HEK293 (cell line): ENCODE data around the gene SFXN3.
A peak's percentile ranks its signal among the peaks of the same experiment; 100 is the strongest.

ENCODE experiments used
- CTCF ChIA-PET: fragments of 350-600 bp; formaldehyde crosslinking; extraction: SDS; loops from one replicate; lab custom pipeline; 2021; ENCODE audit warnings: antibody characterized with exemption; lab: Yijun Ruan, JAX
- POLR2A ChIA-PET: fragments of 300-600 bp; formaldehyde crosslinking; extraction: SDS; loops from one replicate; lab custom pipeline; 2020; ENCODE audit warnings: antibody characterized with exemption, inconsistent platforms; lab: Yijun Ruan, JAX
- H3K27ac ChIP-seq: fragments of 200-500 bp; sonication (Bioruptor generic); 2 replicates; pipeline ENCODE4 v1.5.1; 2014; ENCODE audit warnings: low read depth, low read length, control low read depth, inconsistent platforms; ENCODE audit errors: extremely low read depth
- H3K36me3 ChIP-seq, 2 experiments: fragments of 200-500 bp in 1 of 2; sonication (Bioruptor generic) in 1 of 2; 1 replicate in 1 of 2; 2 replicates in 1 of 2; pipeline ENCODE4 v1.5.1; 2014 to 2017; ENCODE audit warnings: inconsistent platforms in 2 of 2, low read length in 2 of 2; ENCODE audit not compliant: control insufficient read depth in 2 of 2, insufficient read depth in 1 of 2
- H3K4me1 ChIP-seq: fragments of 200-500 bp; sonication (Bioruptor generic); 2 replicates; pipeline ENCODE4 v1.5.1; 2014; ENCODE audit warnings: mild to moderate bottlenecking, low read length, inconsistent platforms; ENCODE audit not compliant: control insufficient read depth, insufficient read depth
- H3K4me3 ChIP-seq: 2 replicates; pipeline ENCODE4 v1.5.1; 2011; ENCODE audit warnings: low read depth, mild to moderate bottlenecking, control low read depth, low read length, moderate library complexity
- H3K9me3 ChIP-seq: fragments of 200-500 bp; sonication (Bioruptor generic); 2 replicates; pipeline ENCODE4 v1.5.1; 2014; ENCODE audit warnings: low read depth, low read length, inconsistent platforms; ENCODE audit not compliant: control insufficient read depth, insufficient read depth
- HOXC10 ChIP-seq: sonication (generic); formaldehyde crosslinking; IDR thresholded peaks from 2 replicates; pipeline ENCODE4 v1.8.1; 2023; ENCODE audit warnings: mild to moderate bottlenecking, missing genetic modification reagents
- MZF1 ChIP-seq: fragments of 450-650 bp; formaldehyde crosslinking; IDR thresholded peaks from 2 replicates; pipeline ENCODE4 v1.5.1; 2017; ENCODE audit warnings: missing biosample characterization, missing genetic modification characterization, borderline replicate concordance
- PATZ1 ChIP-seq: fragments of 450-650 bp; formaldehyde crosslinking; IDR thresholded peaks from 2 replicates; pipeline ENCODE4 v1.5.1; 2016; ENCODE audit warnings: missing biosample characterization, missing genetic modification characterization
- SETDB1 ChIP-seq: IDR thresholded peaks from one replicate; pipeline ENCODE4 v1.6.1; 2017; ENCODE audit warnings: mild to moderate bottlenecking, low read length, moderate library complexity, mixed read lengths; ENCODE audit not compliant: insufficient read length
- SP3 ChIP-seq: fragments of 450-650 bp; formaldehyde crosslinking; IDR thresholded peaks from 2 replicates; pipeline ENCODE4 v1.5.1; 2016; ENCODE audit warnings: missing biosample characterization, missing genetic modification characterization
- SP7 ChIP-seq: fragments of 450-650 bp; formaldehyde crosslinking; IDR thresholded peaks from 2 replicates; pipeline ENCODE4 v1.5.1; 2016; ENCODE audit warnings: missing biosample characterization, missing genetic modification characterization
- ZFHX2 ChIP-seq: fragments of 450-650 bp; formaldehyde crosslinking; conservative IDR thresholded peaks from 2 replicates; pipeline ENCODE4 v1.5.1; 2016; ENCODE audit warnings: missing biosample characterization, missing genetic modification characterization
- ZNF2 ChIP-seq: fragments of 450-650 bp; formaldehyde crosslinking; IDR thresholded peaks from 2 replicates; pipeline ENCODE4 v1.5.1; 2016; ENCODE audit warnings: missing biosample characterization, missing genetic modification characterization
- ZNF214 ChIP-seq: fragments of 450-650 bp; formaldehyde crosslinking; IDR thresholded peaks from 2 replicates; pipeline ENCODE4 v1.5.1; 2017; ENCODE audit warnings: missing biosample characterization, mild to moderate bottlenecking, missing genetic modification characterization, borderline replicate concordance
- ZNF366 ChIP-seq: fragments of 450-650 bp; formaldehyde crosslinking; conservative IDR thresholded peaks from 2 replicates; pipeline ENCODE4 v1.5.1; 2016; ENCODE audit warnings: missing biosample characterization, missing genetic modification characterization
- ZNF416 ChIP-seq: fragments of 450-650 bp; formaldehyde crosslinking; IDR thresholded peaks from 2 replicates; pipeline ENCODE4 v1.5.1; 2016; ENCODE audit warnings: missing biosample characterization, missing genetic modification characterization
- ZNF488 ChIP-seq: fragments of 450-650 bp; formaldehyde crosslinking; IDR thresholded peaks from 2 replicates; pipeline ENCODE4 v1.5.1; 2016; ENCODE audit warnings: missing biosample characterization, missing genetic modification characterization
- ZNF561 ChIP-seq: fragments of 450-650 bp; IDR thresholded peaks from 2 replicates; pipeline ENCODE4 v1.5.1; 2018; ENCODE audit warnings: missing biosample characterization, missing genetic modification characterization, borderline replicate concordance
- ZNF580 ChIP-seq: fragments of 450-650 bp; formaldehyde crosslinking; IDR thresholded peaks from 2 replicates; pipeline ENCODE4 v1.5.1; 2016; ENCODE audit warnings: missing biosample characterization, missing genetic modification characterization
- ZNF585B ChIP-seq: fragments of 450-650 bp; formaldehyde crosslinking; IDR thresholded peaks from 2 replicates; pipeline ENCODE4 v1.5.1; 2016; ENCODE audit warnings: missing biosample characterization, missing genetic modification characterization
- ZNF600 ChIP-seq: fragments of 450-650 bp; formaldehyde crosslinking; IDR thresholded peaks from 2 replicates; pipeline ENCODE4 v1.5.1; 2016; ENCODE audit warnings: missing biosample characterization, missing genetic modification characterization
- ZNF629 ChIP-seq: fragments of 450-650 bp; formaldehyde crosslinking; IDR thresholded peaks from 2 replicates; pipeline ENCODE4 v1.5.1; 2017; ENCODE audit warnings: missing biosample characterization, missing genetic modification characterization
- ZNF654 ChIP-seq: fragments of 450-650 bp; formaldehyde crosslinking; IDR thresholded peaks from 2 replicates; pipeline ENCODE4 v1.5.1; 2016; ENCODE audit warnings: low read depth, missing biosample characterization, missing genetic modification characterization
- ZNF704 ChIP-seq: fragments of 450-650 bp; formaldehyde crosslinking; IDR thresholded peaks from 2 replicates; pipeline ENCODE4 v1.5.1; 2016; ENCODE audit warnings: missing biosample characterization, missing genetic modification characterization
- ZSCAN23 ChIP-seq: fragments of 450-650 bp; formaldehyde crosslinking; IDR thresholded peaks from 2 replicates; pipeline ENCODE4 v1.5.1; 2016; ENCODE audit warnings: missing biosample characterization, missing genetic modification characterization
- ZSCAN4 ChIP-seq: fragments of 450-650 bp; formaldehyde crosslinking; IDR thresholded peaks from 2 replicates; pipeline ENCODE4 v1.5.1; 2017; ENCODE audit warnings: missing biosample characterization, missing genetic modification characterization
- TF ChIP-seq, protein P1 (sequence below): fragments of 450-650 bp; formaldehyde crosslinking; IDR thresholded peaks from 2 replicates; pipeline ENCODE4 v1.5.1; 2016; ENCODE audit warnings: missing biosample characterization, missing genetic modification characterization

Gene SFXN3

GRCh38 chr10:101012525-101013364 is 18.3 kb upstream of the SFXN3 start (continued):
- TF ChIP-seq ZNF585B (tag by site-specific recombination) = no peak

DNA sequence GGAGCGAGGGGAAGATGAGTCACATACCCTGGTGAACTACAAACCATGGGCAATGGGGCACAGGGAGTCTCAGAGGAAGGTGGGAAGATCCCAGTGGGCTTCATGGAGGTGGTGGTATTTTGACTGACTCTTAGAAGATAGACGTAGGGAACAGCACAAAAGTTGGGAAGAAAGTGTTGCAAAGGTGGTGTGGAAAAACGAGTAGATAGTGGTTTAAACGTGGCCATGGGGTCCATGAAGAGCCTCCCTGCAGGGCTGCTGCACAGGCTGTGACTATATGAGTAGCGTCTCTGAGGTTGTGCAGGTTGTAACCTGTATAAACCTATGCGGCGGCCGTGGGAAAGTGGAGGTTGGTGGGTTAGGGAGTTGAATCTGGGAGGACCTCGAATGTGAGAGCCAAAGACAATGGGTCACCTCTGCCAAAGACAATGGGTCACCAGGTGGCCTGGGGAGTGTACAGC is 17.6 kb upstream of the SFXN3 start:
- TF ChIP-seq ZNF416 (tag by site-specific recombination) (no peak), ZNF580 (tag by site-specific recombination) (peak; percentile 45; the same call in 1 of the 2 replicates), ZNF704 (tag by site-specific recombination) (no peak), ZNF366 (tag by site-specific recombination) (0 out of 2 replicates have a peak, but pooled peaks have one; percentile 15), ZNF2 (tag by site-specific recombination) (no peak), ZNF488 (no peak), ZNF214 (tag by site-specific recombination) (no peak), ZNF561 (tag by site-specific recombination) (no peak), ZNF629 (no peak), HOXC10 (CRISPR knock-in tag) (no peak), SETDB1 (no peak)
- no peaks in the 10 kb centered on the region for H3K9me3 ChIP-seq
- H3K4me1 ChIP-seq = peaks cover 2% of the 10 kb centered on the region; the same call in 1 of the 2 replicates
- no peak overlapping the region for H3K27ac ChIP-seq
- CTCF ChIA-PET = interaction anchor here (0.6 to 7.2 kb wide), 21 partner anchors 9 to 450 kb away, joined by 3 to 274 read pairs (median 7); partner anchors contain the start of genes KAZALD1, LZTS2, MRPL43 and PDZD7
- H3K4me3 ChIP-seq = no peak overlapping the region
- H3K36me3 ChIP-seq = no peaks in the 10 kb centered on the region
- POLR2A ChIA-PET = interaction anchor here (2.7 kb wide), 1 partner anchor 16 kb away, joined by 14 read pairs; no protein-coding TSS in a partner anchor

DNA sequence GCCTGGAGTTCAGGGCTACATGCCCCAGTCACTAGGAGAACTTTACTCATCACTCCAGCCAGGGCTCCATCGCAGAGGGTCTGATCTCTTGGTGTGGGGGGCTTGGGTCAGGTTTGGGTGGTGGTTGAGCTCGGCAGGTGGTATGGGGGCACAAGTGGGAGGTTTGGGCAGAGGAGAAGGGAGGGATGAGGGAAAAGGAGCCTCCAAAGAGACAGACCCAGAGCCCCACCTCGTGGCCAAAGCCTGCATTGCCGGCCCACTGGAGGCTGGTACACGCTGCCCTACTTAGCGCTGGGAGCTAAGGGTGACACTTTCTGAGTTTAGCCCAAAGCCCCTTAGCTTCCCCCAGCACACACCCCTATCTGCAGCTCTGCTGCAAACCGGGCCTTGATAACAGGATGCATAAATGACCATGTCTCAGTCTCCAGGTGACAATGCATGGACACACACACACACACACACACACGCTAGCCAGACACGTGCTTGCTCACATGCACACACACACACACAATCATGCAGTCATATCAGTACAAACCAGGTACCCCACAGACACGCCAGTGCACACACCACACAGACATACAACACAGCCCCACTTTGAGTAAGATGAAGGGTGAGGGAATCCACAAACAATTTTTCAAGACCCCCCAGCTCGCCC is 16.7 kb upstream of the SFXN3 start:
- H3K4me1 ChIP-seq = peaks cover 2% of the 10 kb centered on the region; the same call in 1 of the 2 replicates
- H3K36me3 ChIP-seq = no peaks in the 10 kb centered on the region
- no peaks in the 10 kb centered on the region for H3K9me3 ChIP-seq
- no peak overlapping the region for H3K27ac ChIP-seq
- POLR2A ChIA-PET = interaction anchor here (0.8 to 2.7 kb wide), 5 partner anchors 10 to 58 kb away, joined by 3 to 14 read pairs (median 5); no protein-coding TSS in a partner anchor
- CTCF ChIA-PET = interaction anchor here (0.6 to 7.2 kb wide), 47 partner anchors 9 to 1725 kb away, joined by 3 to 274 read pairs (median 4); partner anchors contain the start of genes KAZALD1, LZTS2, MRPL43 and PDZD7
- no peak overlapping the region for H3K4me3 ChIP-seq
- TF ChIP-seq, protein P1, sequence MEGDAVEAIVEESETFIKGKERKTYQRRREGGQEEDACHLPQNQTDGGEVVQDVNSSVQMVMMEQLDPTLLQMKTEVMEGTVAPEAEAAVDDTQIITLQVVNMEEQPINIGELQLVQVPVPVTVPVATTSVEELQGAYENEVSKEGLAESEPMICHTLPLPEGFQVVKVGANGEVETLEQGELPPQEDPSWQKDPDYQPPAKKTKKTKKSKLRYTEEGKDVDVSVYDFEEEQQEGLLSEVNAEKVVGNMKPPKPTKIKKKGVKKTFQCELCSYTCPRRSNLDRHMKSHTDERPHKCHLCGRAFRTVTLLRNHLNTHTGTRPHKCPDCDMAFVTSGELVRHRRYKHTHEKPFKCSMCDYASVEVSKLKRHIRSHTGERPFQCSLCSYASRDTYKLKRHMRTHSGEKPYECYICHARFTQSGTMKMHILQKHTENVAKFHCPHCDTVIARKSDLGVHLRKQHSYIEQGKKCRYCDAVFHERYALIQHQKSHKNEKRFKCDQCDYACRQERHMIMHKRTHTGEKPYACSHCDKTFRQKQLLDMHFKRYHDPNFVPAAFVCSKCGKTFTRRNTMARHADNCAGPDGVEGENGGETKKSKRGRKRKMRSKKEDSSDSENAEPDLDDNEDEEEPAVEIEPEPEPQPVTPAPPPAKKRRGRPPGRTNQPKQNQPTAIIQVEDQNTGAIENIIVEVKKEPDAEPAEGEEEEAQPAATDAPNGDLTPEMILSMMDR (tag by site-specific recombination) = peak; percentile 86
- TF ChIP-seq ZNF600 (tag by site-specific recombination) = peak; percentile 90
- no peak for TF ChIP-seq MZF1 (tag by site-specific recombination)
- TF ChIP-seq PATZ1 = peak; percentile 91
- TF ChIP-seq SP3 = peak; percentile 33; the same call in 1 of the 2 replicates
- TF ChIP-seq ZSCAN23 (tag by site-specific recombination) = 0 out of 2 replicates have a peak, but pooled peaks have one; percentile 35
- peak; percentile 95 for TF ChIP-seq ZNF654 (tag by site-specific recombination)
- TF ChIP-seq SP7 (tag by site-specific recombination) = 0 out of 2 replicates have a peak, but pooled peaks have one; percentile 27
- peak; percentile 59 for TF ChIP-seq ZFHX2 (tag by site-specific recombination)
- peak; percentile 92 for TF ChIP-seq ZSCAN4 (tag by site-specific recombination)
